Measurements from ENCODE around the gene CD34.

Gene CD34

DNA sequence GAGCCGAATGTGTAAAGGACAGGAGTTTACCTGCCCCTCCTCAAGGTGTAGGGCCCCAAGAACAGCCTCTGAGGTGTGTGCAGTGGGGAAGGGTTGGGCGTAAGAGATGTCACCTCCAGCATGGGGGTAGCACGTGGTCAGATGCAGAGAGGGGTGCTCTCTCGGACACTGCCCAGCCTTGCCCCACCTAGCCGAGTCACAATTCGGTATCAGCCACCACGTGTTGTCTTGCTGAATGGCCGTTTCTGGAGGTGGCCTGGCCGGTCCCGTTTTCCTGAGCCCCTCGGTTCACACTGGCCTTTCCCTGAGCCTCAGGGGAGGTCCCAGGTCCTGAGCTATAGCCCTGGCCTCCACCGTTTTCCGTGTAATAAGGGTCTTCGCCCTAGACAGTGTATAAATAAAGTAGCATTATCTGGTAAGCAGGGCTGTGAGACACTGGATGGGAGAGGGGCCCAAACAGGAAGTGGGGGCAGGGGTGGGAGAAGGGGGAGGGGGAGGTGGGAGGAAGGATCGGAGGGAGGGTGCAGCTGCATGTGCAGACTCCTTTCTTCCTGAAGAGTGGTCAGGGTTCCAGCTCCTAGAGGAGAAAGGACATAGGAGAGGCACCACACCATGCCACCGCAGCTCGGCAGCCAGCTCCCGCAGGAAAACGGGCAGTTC lies 23.3 kb downstream of the CD34 start:
- TF ChIP-seq POLR2A (IDR thresholded peaks at IDR 0.05; ENCODE audit: extremely low read depth, insufficient read length) (no peak), MYC (IDR thresholded peaks at IDR 0.05; ENCODE audit: low read depth, low read length) (no peak)
- TF ChIP-seq, protein P1, sequence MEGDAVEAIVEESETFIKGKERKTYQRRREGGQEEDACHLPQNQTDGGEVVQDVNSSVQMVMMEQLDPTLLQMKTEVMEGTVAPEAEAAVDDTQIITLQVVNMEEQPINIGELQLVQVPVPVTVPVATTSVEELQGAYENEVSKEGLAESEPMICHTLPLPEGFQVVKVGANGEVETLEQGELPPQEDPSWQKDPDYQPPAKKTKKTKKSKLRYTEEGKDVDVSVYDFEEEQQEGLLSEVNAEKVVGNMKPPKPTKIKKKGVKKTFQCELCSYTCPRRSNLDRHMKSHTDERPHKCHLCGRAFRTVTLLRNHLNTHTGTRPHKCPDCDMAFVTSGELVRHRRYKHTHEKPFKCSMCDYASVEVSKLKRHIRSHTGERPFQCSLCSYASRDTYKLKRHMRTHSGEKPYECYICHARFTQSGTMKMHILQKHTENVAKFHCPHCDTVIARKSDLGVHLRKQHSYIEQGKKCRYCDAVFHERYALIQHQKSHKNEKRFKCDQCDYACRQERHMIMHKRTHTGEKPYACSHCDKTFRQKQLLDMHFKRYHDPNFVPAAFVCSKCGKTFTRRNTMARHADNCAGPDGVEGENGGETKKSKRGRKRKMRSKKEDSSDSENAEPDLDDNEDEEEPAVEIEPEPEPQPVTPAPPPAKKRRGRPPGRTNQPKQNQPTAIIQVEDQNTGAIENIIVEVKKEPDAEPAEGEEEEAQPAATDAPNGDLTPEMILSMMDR (IDR thresholded peaks at IDR 0.05; ENCODE audit: low read depth, low read length) = no peak
- TF ChIP-seq, protein P2, sequence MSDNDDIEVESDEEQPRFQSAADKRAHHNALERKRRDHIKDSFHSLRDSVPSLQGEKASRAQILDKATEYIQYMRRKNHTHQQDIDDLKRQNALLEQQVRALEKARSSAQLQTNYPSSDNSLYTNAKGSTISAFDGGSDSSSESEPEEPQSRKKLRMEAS (IDR thresholded peaks at IDR 0.05; ENCODE audit: low read depth, low read length) = no peak
- peak; percentile 44 for DNase-seq (ENCODE audit: low read depth)
- no peak overlapping the region for H3K4me3 ChIP-seq (ENCODE audit: low read depth, low read length)

DNA sequence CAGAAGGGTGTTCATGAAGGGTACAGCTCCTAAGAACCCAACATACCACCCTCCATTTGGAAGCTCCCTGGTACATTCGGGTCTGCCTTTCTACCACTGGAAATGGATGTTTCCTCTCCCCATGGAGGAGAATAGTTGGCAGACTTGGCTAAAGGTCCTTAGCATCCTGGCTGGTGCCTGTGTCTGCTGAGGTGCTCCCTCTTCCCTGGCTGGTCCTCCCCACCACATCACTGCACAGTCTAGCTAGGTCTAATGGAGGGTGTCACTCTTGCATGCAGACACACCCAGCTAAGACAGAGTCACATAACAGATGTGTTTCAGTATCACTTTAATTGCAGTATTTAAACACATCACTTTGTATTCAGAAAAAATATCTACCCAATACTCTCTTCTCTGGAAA lies 24.7 kb downstream of the CD34 start:
- DNase-seq (ENCODE audit: low read depth) = no peak
- TF ChIP-seq, protein P1 (IDR thresholded peaks at IDR 0.05; ENCODE audit: low read depth, low read length) = no peak
- no peak for TF ChIP-seq POLR2A (IDR thresholded peaks at IDR 0.05; ENCODE audit: extremely low read depth, insufficient read length)
- TF ChIP-seq, protein P2 (IDR thresholded peaks at IDR 0.05; ENCODE audit: low read depth, low read length) = no peak
- TF ChIP-seq MYC (IDR thresholded peaks at IDR 0.05; ENCODE audit: low read depth, low read length) = no peak
- no peak overlapping the region for H3K4me3 ChIP-seq (ENCODE audit: low read depth, low read length)

DNA sequence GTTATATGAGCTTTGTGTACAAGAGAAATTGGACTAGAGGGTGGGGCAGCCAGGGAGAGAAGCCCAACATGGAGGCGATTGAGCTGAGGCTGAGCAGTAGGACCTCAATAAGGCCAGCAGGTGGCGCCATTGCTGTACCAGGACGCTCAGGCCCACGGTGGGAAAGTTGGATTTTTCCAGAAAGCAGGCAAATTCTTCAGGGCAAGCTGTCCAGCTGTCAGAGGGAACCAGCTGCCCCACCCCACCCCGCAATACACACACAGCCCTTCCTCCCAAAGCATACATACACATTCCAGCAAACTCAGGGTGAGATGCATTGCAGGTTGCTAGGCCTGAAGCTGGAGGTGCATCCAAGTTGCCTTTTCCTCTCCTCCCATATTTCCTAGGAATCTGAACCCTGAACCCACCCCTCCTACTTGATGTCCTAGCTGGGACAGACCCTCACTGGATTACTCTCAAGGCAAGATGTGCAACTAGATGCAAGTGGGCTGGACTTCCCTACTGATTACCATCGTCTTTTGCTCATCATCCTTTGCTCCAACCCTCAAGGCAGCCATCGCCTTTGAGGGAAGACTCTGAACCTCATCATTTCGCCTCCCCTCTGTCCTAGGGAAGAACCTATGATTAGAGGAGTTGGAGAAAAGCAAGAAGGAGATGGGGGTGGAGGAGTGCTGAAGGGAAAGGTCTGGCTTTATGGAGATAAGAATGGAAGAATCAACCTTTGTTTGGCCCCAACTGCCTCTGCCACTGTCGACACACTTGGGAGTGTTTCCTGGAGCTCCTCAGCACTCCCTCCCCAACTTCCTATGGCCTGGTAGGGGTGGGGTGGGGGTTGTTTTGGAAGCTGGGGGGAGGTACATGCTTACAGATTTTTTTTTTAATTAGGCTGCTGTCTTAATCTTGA lies 25.5 kb downstream of the CD34 start:
- H3K4me3 ChIP-seq (ENCODE audit: low read depth, low read length) = no peak overlapping the region
- peak; percentile 76 for DNase-seq (ENCODE audit: low read depth)
- TF ChIP-seq, protein P2 (IDR thresholded peaks at IDR 0.05; ENCODE audit: low read depth, low read length) = no peak
- TF ChIP-seq POLR2A (IDR thresholded peaks at IDR 0.05; ENCODE audit: extremely low read depth, insufficient read length) = no peak
- TF ChIP-seq, protein P1 (IDR thresholded peaks at IDR 0.05; ENCODE audit: low read depth, low read length) = peak; percentile 91

DNA sequence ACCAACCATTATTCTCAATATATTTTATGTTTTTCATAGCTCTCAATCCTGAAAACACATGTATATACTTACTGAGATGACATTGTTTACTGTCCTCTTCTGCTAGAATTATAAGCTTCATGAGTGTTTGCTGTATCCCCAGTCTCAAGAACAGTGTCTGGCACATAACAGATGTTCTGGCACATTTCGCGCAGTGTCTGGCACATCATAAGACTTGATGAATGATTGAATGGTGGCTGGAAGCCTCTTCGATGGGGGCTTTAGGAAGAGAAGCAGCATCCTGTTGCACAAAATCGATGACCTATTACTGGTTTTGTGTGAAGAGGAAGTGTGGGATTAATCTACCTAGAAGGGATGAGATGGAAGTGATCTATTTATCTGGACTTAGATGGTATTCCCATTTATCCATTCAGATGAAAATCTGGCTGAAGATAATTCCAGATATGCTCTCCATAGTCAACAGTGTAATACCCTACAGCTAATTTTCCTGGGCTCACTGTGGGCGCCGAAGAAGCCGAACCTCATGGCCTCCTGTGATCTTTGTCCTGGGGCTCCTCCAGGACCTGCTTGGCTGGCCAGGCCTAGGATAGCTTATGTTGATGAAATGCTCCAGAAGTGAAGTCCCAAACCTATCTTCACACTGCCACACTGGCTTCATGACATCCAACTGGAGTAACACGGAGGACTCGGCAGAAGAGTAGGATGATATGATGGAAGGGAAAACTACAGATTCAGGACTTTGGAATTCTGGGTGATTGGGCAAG lies 26.5 kb downstream of the CD34 start:
- no peak for DNase-seq (ENCODE audit: low read depth)
- H3K4me3 ChIP-seq (ENCODE audit: low read depth, low read length) = no peak overlapping the region
- no peak for TF ChIP-seq POLR2A (IDR thresholded peaks at IDR 0.05; ENCODE audit: extremely low read depth, insufficient read length)

DNA sequence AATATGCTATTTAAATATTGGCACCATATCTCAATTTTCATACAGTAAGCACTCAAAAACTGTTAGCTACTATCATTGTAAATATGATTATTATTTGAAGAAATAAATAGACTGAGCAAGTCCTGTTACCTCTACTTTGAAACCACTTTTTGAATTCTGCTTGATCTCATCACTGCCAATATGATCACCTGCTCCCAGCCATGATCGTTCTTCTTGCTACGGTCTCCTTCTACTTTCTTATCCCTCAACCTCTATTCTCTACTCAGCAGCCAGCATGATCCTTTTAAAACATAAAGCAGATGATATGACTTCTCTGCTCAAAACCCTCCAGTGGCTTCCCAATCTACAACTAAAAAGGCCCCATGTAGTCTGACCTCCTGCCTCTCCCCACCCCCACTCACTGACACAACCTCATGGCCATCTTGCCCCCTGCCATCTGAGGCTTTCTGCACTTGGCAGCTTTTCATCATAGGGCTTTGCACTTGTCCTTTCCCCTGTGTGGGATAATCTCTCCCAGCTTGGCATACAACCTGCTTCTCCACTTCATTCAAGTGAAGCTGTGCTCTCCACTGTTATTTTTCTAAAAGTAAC lies 27.2 kb downstream of the CD34 start:
- no peak for DNase-seq (ENCODE audit: low read depth)

More for the DNA sequence above, 27.2 kb downstream of the CD34 start:
- no peak for TF ChIP-seq MYC (IDR thresholded peaks at IDR 0.05; ENCODE audit: low read depth, low read length)
- TF ChIP-seq, protein P1 (IDR thresholded peaks at IDR 0.05; ENCODE audit: low read depth, low read length) = no peak
- TF ChIP-seq, protein P2 (IDR thresholded peaks at IDR 0.05; ENCODE audit: low read depth, low read length) = no peak
- TF ChIP-seq POLR2A (IDR thresholded peaks at IDR 0.05; ENCODE audit: extremely low read depth, insufficient read length) = no peak
- H3K4me3 ChIP-seq (ENCODE audit: low read depth, low read length) = no peak overlapping the region

Measured in NB4 (cell line).